ENCODE results near the gene CAMTA1.

DNA sequence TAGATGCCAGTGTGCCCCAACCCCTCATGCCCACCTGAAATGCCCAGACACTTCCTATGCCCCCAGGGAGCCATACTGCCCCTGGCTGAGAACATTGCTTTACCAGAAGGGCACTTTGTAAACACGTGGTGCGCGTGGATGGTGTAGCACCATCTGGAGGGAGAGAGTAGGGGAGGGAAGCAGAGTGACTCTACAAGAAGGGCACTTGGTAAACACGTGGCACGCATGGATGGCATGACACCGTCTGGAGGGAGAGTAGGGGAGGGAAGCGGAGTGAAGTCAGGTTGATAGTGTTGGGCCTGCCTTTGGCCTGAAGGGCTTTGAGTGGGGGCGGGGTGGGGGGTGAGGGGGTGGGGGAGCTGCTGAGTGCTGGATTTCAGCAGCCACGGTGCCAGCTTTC is 661.8 kb downstream of the CAMTA1 start:
- TF ChIP-seq, protein P1, sequence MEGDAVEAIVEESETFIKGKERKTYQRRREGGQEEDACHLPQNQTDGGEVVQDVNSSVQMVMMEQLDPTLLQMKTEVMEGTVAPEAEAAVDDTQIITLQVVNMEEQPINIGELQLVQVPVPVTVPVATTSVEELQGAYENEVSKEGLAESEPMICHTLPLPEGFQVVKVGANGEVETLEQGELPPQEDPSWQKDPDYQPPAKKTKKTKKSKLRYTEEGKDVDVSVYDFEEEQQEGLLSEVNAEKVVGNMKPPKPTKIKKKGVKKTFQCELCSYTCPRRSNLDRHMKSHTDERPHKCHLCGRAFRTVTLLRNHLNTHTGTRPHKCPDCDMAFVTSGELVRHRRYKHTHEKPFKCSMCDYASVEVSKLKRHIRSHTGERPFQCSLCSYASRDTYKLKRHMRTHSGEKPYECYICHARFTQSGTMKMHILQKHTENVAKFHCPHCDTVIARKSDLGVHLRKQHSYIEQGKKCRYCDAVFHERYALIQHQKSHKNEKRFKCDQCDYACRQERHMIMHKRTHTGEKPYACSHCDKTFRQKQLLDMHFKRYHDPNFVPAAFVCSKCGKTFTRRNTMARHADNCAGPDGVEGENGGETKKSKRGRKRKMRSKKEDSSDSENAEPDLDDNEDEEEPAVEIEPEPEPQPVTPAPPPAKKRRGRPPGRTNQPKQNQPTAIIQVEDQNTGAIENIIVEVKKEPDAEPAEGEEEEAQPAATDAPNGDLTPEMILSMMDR (conservative IDR thresholded peaks at IDR 0.05; ENCODE audit: low read depth, low read length): no peak
- TF ChIP-seq EZH2 (IDR thresholded peaks at IDR 0.05; ENCODE audit: borderline replicate concordance, low read depth, low read length, poor library complexity, severe bottlenecking): no peak

Data from A673 (cell line).